ENCODE measurements around the gene ARAP1. TPM values are rescaled to one million over a fixed set of nuclear protein-coding genes. Genes with fewer than 3 reads are reported as not detected.
A peak's percentile ranks its signal among the peaks of the same experiment; 100 is the strongest.

ARAP1 gene
- total RNA-seq, 4 donors from 2014 or later, result 18.3 to 52.0 (median 26.0) TPM

GRCh38 chr11:72643547-72643946 lies 108.7 kb downstream of the ARAP1 start:
- DNase-seq, result no peak
- H3K27ac ChIP-seq, result no peak overlapping the region
- no peak for ATAC-seq
- H3K9me3 ChIP-seq, result no peaks in the 10 kb centered on the region
- in situ Hi-C loops (cut with MboI; ENCODE audit: low sequenced_read_pairs in 4 of 4) (no loop called here), intact Hi-C loops (cut with DNase I; ENCODE audit: low total_unique reads) (loop anchor here (1.0 to 5.0 kb wide), 3 partner anchors 44 to 171 kb away; no protein-coding TSS in a partner anchor)
- peak overlapping the region in 1 of 4 donors; percentile 64 for H3K4me3 ChIP-seq
- H3K27me3 ChIP-seq, result peaks cover 0 to 11% (median 0%) of the 10 kb centered on the region in 3 donors
- H3K4me1 ChIP-seq, result peaks cover 7 to 17% of the 10 kb centered on the region in 2 donors
- H3K36me3 ChIP-seq, result no peaks in the 10 kb centered on the region
- TF ChIP-seq CTCF (IDR thresholded peaks at IDR 0.05 in 4 of 5, conservative IDR thresholded peaks at IDR 0.05 in 1 of 5) (no peak), POLR2A (IDR thresholded peaks at IDR 0.05) (no peak)

- H3K9me3 ChIP-seq, result no peaks in the 10 kb centered on the region
- peak; percentile 62 to 78 for ATAC-seq
- no peaks in the 10 kb centered on the region for H3K36me3 ChIP-seq
- in situ Hi-C loops (cut with MboI; ENCODE audit: low sequenced_read_pairs in 4 of 4), result no loop called here
- peak overlapping the region; percentile 63 to 77 (median 68) for H3K4me3 ChIP-seq
- H3K4me1 ChIP-seq, result peaks cover 8 to 21% of the 10 kb centered on the region in 2 donors
- H3K27me3 ChIP-seq, result peaks cover 0 to 11% (median 0%) of the 10 kb centered on the region in 3 donors
- TF ChIP-seq POLR2A (IDR thresholded peaks at IDR 0.05), result no peak
- peak; percentile 94 to 99 (median 98) for TF ChIP-seq CTCF (IDR thresholded peaks at IDR 0.05 in 4 of 5, conservative IDR thresholded peaks at IDR 0.05 in 1 of 5)
- peak overlapping the region; percentile 24 to 67 (median 52) for H3K27ac ChIP-seq
- intact Hi-C loops (cut with DNase I; ENCODE audit: low total_unique reads), result loop anchor here (1.0 to 5.0 kb wide), 3 partner anchors 44 to 171 kb away; no protein-coding TSS in a partner anchor
- peak in 1 of 2 donors; percentile 35 for DNase-seq
Observed at GRCh38 chr11:72642884-72643522, 109.2 kb downstream of the ARAP1 start.

- Histone ChIP-seq H3K4me3 (peak overlapping the region; percentile 63 to 77 (median 68)), H3K27ac (peak overlapping the region; percentile 47 to 74 (median 70)), H3K27me3 (peaks cover 0 to 11% (median 0%) of the 10 kb centered on the region in 3 donors), H3K36me3 (no peaks in the 10 kb centered on the region), H3K4me1 (peaks cover 13 to 26% of the 10 kb centered on the region in 2 donors), H3K9me3 (no peaks in the 10 kb centered on the region)
- peak; percentile 53 to 63 for TF ChIP-seq POLR2A (IDR thresholded peaks at IDR 0.05)
- TF ChIP-seq CTCF (IDR thresholded peaks at IDR 0.05 in 4 of 5, conservative IDR thresholded peaks at IDR 0.05 in 1 of 5), result peak in 1 of 5 experiments; percentile 21
- ATAC-seq, result peak; percentile 49 to 56
- in situ Hi-C loops (cut with MboI; ENCODE audit: low sequenced_read_pairs in 4 of 4) (no loop called here), intact Hi-C loops (cut with DNase I; ENCODE audit: low total_unique reads) (loop anchor here (5.0 kb wide), 1 partner anchor 170 kb away; no protein-coding TSS in a partner anchor)
- no peak for DNase-seq
Observed at GRCh38 chr11:72642043-72642883, 109.9 kb downstream of the ARAP1 start.

GRCh38 chr11:72641522-72642042 lies 110.6 kb downstream of the ARAP1 start:
- Histone ChIP-seq H3K27me3 (peaks cover 0 to 11% (median 0%) of the 10 kb centered on the region in 3 donors), H3K27ac (peak overlapping the region; percentile 21 to 74 (median 70)), H3K4me1 (peaks cover 18 to 33% of the 10 kb centered on the region in 2 donors), H3K36me3 (no peaks in the 10 kb centered on the region), H3K9me3 (no peaks in the 10 kb centered on the region), H3K4me3 (peak overlapping the region; percentile 63 to 77 (median 68))
- ATAC-seq, result no peak
- TF ChIP-seq POLR2A (IDR thresholded peaks at IDR 0.05), result no peak
- no peak for TF ChIP-seq CTCF (IDR thresholded peaks at IDR 0.05 in 4 of 5, conservative IDR thresholded peaks at IDR 0.05 in 1 of 5)
- in situ Hi-C loops (cut with MboI; ENCODE audit: low sequenced_read_pairs in 4 of 4) (no loop called here), intact Hi-C loops (cut with DNase I; ENCODE audit: low total_unique reads) (loop anchor here (5.0 kb wide), 1 partner anchor 169 kb away; no protein-coding TSS in a partner anchor)
- no peak for DNase-seq

Measured in gastrocnemius medialis (tissue), 4 donors.